DMS153 (cell line): ENCODE measurements around the gene MSTO1.
"Not testable (repeated sequence)": the region's sequence is repeated elsewhere in the genome, so short reads cannot be mapped to it uniquely, and the experiment has no call there.

Experiments used
- DNase-seq: peaks from one replicate; lab custom pipeline; 2025; lab: John Stamatoyannopoulos, UW

MSTO1 gene

GRCh38 chr1:155609515-155610256, at the start of gene MSTO1:
MSTO1 (plus strand) TSS chr1:155610218; CDS start chr1:155610249, 31 bp downstream.
- peak; percentile 98 for DNase-seq

GRCh38 chr1:155561779-155562580, 48.0 kb upstream of the MSTO1 start:
- DNase-seq = not testable (repeated sequence)

- DNase-seq = peak; percentile 93
Observed at GRCh38 chr1:155562581-155563376, 47.2 kb upstream of the MSTO1 start, which contains the start of gene ASH1L. ASH1L (minus strand) TSS chr1:155562803; CDS start chr1:155521519, 41,284 bp downstream.

- peak; percentile 79 for DNase-seq
Observed at GRCh38 chr1:155563377-155564022, 46.5 kb upstream of the MSTO1 start.

- no peak for DNase-seq
Observed at GRCh38 chr1:155569988-155570592, 39.9 kb upstream of the MSTO1 start.

GRCh38 chr1:155570593-155570990, 39.4 kb upstream of the MSTO1 start:
- no peak for DNase-seq

GRCh38 chr1:155574077-155574476, 35.9 kb upstream of the MSTO1 start:
- no peak for DNase-seq

- not testable (repeated sequence) for DNase-seq
Observed at GRCh38 chr1:155575608-155576007, 34.4 kb upstream of the MSTO1 start.

GRCh38 chr1:155583846-155584245, 26.2 kb upstream of the MSTO1 start:
- DNase-seq = not testable (repeated sequence)

- DNase-seq = not testable (repeated sequence)
Observed at GRCh38 chr1:155589282-155589681, 20.7 kb upstream of the MSTO1 start.

GRCh38 chr1:155590516-155591247, 19.3 kb upstream of the MSTO1 start:
- DNase-seq = not testable (repeated sequence)

GRCh38 chr1:155591770-155592169, 18.2 kb upstream of the MSTO1 start:
- peak; percentile 19 for DNase-seq

- DNase-seq = not testable (repeated sequence)
Observed at GRCh38 chr1:155595877-155596474, 14.0 kb upstream of the MSTO1 start.

- no peak for DNase-seq
Observed at GRCh38 chr1:155596864-155597263, 13.2 kb upstream of the MSTO1 start.

GRCh38 chr1:155598842-155599331, 11.1 kb upstream of the MSTO1 start:
- DNase-seq = no peak

- DNase-seq = not testable (repeated sequence)
Observed at GRCh38 chr1:155599828-155600572, 10.0 kb upstream of the MSTO1 start.

- DNase-seq = no peak
Observed at GRCh38 chr1:155607708-155608107, 2.3 kb upstream of the MSTO1 start.

- DNase-seq = no peak
Observed at GRCh38 chr1:155608888-155609225, 1.2 kb upstream of the MSTO1 start.

- not testable (repeated sequence) for DNase-seq
Observed at GRCh38 chr1:155610257-155610647, 234 bp downstream of the MSTO1 start.
